OCI-LY3 (cell line): ENCODE results near the gene LRRC32.

ENCODE experiments used
- H2AFZ ChIP-seq: fragments of 200-600, 300-600 bp; shearing (Covaris generic); 2 replicates; pipeline ENCODE4 v1.6.0; 2014; ENCODE audit warnings: antibody characterized with exemption, low read depth, low read length
- H3K27ac ChIP-seq: fragments of 200-600, 300-600 bp; sonication (generic); 2 replicates; pipeline ENCODE4 v1.5.1; 2014; ENCODE audit warnings: mild to moderate bottlenecking, low read length, moderate library complexity, mixed read lengths
- H3K27me3 ChIP-seq: fragments of 200-600, 300-600 bp; sonication (generic); 2 replicates; pipeline ENCODE4 v1.6.1; 2014; ENCODE audit warnings: low read depth, low read length, mixed read lengths
- H3K36me3 ChIP-seq: fragments of 200-600, 300-600 bp; sonication (generic); replicated peaks from 2 replicates; pipeline ENCODE3; 2014; ENCODE audit warnings: low read depth, low read length, mixed read lengths
- H3K4me1 ChIP-seq: fragments of 300-600, 200-600 bp; sonication (generic); 2 replicates; pipeline ENCODE4 v1.6.1; 2014; ENCODE audit warnings: low read length, mixed read lengths
- H3K4me2 ChIP-seq: fragments of 200-600, 300-600 bp; sonication (generic); 2 replicates; pipeline ENCODE4 v1.6.1; 2014; ENCODE audit warnings: low read length, mixed read lengths
- H3K4me3 ChIP-seq: fragments of 300-600, 200-600 bp; sonication (generic); 2 replicates; pipeline ENCODE4 v1.5.1; 2014; ENCODE audit warnings: antibody characterized with exemption, mild to moderate bottlenecking, low read length, moderate library complexity
- H3K79me2 ChIP-seq: fragments of 300-600, 200-600 bp; shearing (Covaris generic); 2 replicates; pipeline ENCODE4 v1.6.1; 2014; ENCODE audit warnings: mild to moderate bottlenecking, low read length, mixed read lengths
- H3K9ac ChIP-seq: fragments of 300-600, 200-600 bp; shearing (Covaris generic); 2 replicates; pipeline ENCODE4 v1.6.0; 2014; ENCODE audit warnings: mild to moderate bottlenecking, low read length, moderate library complexity
- H3K9me3 ChIP-seq: fragments of 200-600, 300-600 bp; shearing (Covaris generic); 2 replicates; pipeline ENCODE4 v1.6.1; 2014; ENCODE audit warnings: low read length, mixed read lengths; ENCODE audit not compliant: insufficient read depth
- H4K20me1 ChIP-seq: fragments of 200-600, 300-600 bp; sonication (generic); 2 replicates; pipeline ENCODE4 v1.6.1; 2016; ENCODE audit warnings: low read length, mixed read lengths; ENCODE audit not compliant: insufficient read depth
- EZH2phosphoT487 ChIP-seq: fragments of 200-600 bp; shearing (Covaris generic); IDR thresholded peaks from 2 replicates; pipeline ENCODE4 v1.6.1; 2018; ENCODE audit warnings: antibody characterized with exemption, mixed run types, low read depth
- TF ChIP-seq, protein P1 (sequence below): fragments of 200-600, 300-600 bp; sonication (generic); IDR thresholded peaks from 2 replicates; pipeline ENCODE4 v1.5.1; 2014; ENCODE audit warnings: antibody characterized with exemption, low read length, low read depth

LRRC32 gene

DNA sequence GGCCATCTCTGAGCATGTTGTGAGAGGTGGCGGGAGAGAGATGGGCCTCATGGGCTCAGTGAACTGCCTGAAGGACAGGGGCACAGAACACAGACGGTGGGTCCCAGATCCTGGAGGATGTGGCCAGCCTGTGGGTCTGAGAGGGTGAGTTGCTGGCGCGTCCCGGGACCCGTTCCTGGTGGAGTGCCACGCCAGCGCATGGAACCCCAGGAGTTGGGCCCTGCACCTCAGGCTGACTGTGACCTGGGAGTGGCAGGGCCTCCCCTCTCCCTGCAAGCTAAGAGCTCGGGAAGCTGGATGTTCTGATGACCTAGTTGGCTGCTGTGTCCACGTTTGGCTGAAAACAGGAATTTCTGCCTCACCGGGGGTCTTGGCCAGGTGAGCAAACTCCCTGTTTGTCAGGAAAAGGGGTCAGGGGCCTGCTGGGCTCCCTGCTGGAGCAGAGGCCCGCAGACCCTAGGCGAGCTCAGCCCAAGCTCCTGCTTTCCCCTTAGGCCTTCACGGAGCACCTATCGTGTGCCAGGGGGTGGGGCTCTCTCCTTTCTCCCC is 15.0 kb downstream of the LRRC32 start:
- H3K4me2 ChIP-seq: no peak overlapping the region
- no peaks in the 10 kb centered on the region for H3K9me3 ChIP-seq
- H4K20me1 ChIP-seq: peaks cover 34% of the 10 kb centered on the region
- H3K27ac ChIP-seq: no peak overlapping the region
- no peak overlapping the region for H3K9ac ChIP-seq
- peaks cover 37% of the 10 kb centered on the region for H3K36me3 ChIP-seq
- TF ChIP-seq, protein P1, sequence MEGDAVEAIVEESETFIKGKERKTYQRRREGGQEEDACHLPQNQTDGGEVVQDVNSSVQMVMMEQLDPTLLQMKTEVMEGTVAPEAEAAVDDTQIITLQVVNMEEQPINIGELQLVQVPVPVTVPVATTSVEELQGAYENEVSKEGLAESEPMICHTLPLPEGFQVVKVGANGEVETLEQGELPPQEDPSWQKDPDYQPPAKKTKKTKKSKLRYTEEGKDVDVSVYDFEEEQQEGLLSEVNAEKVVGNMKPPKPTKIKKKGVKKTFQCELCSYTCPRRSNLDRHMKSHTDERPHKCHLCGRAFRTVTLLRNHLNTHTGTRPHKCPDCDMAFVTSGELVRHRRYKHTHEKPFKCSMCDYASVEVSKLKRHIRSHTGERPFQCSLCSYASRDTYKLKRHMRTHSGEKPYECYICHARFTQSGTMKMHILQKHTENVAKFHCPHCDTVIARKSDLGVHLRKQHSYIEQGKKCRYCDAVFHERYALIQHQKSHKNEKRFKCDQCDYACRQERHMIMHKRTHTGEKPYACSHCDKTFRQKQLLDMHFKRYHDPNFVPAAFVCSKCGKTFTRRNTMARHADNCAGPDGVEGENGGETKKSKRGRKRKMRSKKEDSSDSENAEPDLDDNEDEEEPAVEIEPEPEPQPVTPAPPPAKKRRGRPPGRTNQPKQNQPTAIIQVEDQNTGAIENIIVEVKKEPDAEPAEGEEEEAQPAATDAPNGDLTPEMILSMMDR: no peak
- no peak for TF ChIP-seq EZH2phosphoT487
- no peaks in the 10 kb centered on the region for H3K27me3 ChIP-seq
- no peak overlapping the region for H3K4me3 ChIP-seq
- no peak overlapping the region for H2AFZ ChIP-seq
- H3K4me1 ChIP-seq: no peaks in the 10 kb centered on the region
- no peaks in the 10 kb centered on the region for H3K79me2 ChIP-seq

DNA sequence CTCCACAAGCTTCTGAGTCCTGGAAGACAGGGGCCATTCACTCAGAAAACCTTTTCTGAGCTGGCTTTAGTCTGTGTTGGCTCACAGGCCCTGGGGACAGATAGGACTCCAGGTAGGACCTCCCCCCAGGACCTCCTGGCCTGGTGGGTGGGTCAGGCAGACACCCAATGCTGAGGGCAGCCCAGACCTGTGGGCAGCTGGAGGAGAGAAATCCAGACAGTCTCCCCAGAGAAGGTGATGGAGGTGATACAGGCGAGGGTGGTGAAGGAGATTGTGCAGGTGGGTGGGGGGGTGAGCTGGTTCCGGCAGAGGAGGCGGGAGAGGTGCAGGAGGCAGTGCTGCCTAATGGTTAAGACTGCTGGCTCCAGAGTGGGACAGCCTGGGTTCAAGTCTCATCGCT is 15.6 kb downstream of the LRRC32 start:
- Histone ChIP-seq H3K27me3 (peaks cover 2% of the 10 kb centered on the region; the same call in 1 of the 2 replicates), H4K20me1 (peaks cover 30% of the 10 kb centered on the region), H3K9ac (no peak overlapping the region), H2AFZ (no peak overlapping the region), H3K4me1 (no peaks in the 10 kb centered on the region), H3K36me3 (peaks cover 32% of the 10 kb centered on the region), H3K27ac (no peak overlapping the region), H3K4me3 (no peak overlapping the region), H3K79me2 (no peaks in the 10 kb centered on the region), H3K9me3 (no peaks in the 10 kb centered on the region), H3K4me2 (no peak overlapping the region)
- TF ChIP-seq EZH2phosphoT487: no peak
- TF ChIP-seq, protein P1: no peak

DNA sequence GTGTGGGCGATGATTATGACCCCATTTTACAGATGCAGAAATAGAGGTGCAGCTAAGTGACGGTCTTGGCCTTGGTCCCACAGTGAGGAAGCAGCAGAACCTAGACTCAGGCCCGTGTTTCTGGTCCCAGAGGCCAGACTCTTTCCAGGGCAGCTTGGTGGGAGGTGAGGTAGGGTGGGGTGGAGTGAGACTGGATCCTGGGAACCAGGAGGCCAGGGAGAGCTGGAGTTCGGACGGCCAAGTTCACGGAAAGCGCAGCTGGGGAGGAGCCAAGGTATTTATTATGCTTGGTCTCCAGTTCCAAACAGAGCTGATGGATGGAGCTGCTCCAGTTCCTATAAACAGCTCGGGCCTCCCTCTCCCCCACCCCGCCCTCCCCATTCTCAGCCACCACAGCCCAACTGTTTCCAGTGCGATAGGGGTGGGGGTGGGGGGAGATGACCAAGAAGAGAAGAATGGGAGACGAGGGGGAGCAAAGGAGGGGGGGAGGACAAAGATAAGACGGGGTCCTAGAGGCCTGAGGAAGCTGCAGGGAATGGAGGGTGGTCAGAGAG is 16.2 kb downstream of the LRRC32 start:
- Histone ChIP-seq H3K27ac (no peak overlapping the region), H3K4me1 (no peaks in the 10 kb centered on the region), H3K4me3 (no peak overlapping the region), H3K4me2 (no peak overlapping the region), H3K9me3 (no peaks in the 10 kb centered on the region), H4K20me1 (peaks cover 24% of the 10 kb centered on the region), H3K36me3 (peaks cover 26% of the 10 kb centered on the region), H3K27me3 (peaks cover 5% of the 10 kb centered on the region), H3K9ac (no peak overlapping the region), H3K79me2 (no peaks in the 10 kb centered on the region), H2AFZ (no peak overlapping the region)
- TF ChIP-seq, protein P1: no peak
- no peak for TF ChIP-seq EZH2phosphoT487

DNA sequence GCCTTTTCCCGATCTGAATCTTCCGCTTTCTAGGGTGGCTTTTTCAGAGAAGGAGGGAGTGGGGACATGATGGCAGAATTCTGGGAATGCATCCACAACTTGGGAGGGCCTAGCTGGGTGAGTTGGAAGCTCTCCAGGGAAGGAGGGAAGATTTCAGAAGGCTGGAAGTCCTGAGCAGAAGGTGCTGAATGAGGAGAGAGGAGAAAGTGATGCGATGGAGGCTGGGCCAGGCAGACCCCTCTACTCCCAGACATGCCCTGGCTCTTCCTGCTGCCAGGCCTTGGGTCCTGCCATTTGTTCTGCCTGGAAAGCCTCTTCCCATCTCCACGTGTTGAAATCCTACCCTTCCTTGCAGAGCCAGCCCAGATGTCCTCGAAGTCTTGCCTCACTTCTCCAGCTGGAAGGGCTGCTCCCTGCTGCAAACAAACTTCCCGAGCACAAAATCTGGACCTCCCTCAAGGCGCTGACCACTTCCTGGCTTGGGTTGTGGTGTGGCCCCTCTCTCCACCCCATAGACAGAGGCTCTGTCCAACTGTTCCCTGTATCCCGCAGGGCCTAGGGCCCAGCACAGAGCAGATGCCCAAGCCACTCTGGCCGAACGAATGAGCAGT is 16.8 kb downstream of the LRRC32 start:
- Histone ChIP-seq H3K9ac (no peak overlapping the region), H3K9me3 (no peaks in the 10 kb centered on the region), H3K79me2 (no peaks in the 10 kb centered on the region), H3K4me2 (no peak overlapping the region), H4K20me1 (peaks cover 18% of the 10 kb centered on the region), H3K27ac (no peak overlapping the region), H3K36me3 (peaks cover 20% of the 10 kb centered on the region), H3K27me3 (peaks cover 11% of the 10 kb centered on the region), H3K4me3 (no peak overlapping the region), H3K4me1 (no peaks in the 10 kb centered on the region), H2AFZ (no peak overlapping the region)
- no peak for TF ChIP-seq EZH2phosphoT487
- TF ChIP-seq, protein P1: no peak
